Measurements from ENCODE around the gene ESPN. TPM values are rescaled to one million over a fixed set of nuclear protein-coding genes. Genes with fewer than 3 reads are reported as not detected.

Gene ESPN
- total RNA-seq, 2 experiments from 2014 or later, result 0.83 to 1.5 TPM

GRCh38 chr1:6497215-6497866 is 72.8 kb downstream of the ESPN start:
- peak; percentile 62 for DNase-seq
- peak overlapping the region; percentile 66 for H3K4me3 Mint-ChIP-seq
- H3K27me3 Mint-ChIP-seq, result peaks cover 3% of the 10 kb centered on the region
- H3K27ac Mint-ChIP-seq, result no peak overlapping the region
- H3K4me1 Mint-ChIP-seq (ENCODE audit: low read depth), result peaks cover 12% of the 10 kb centered on the region
- intact Hi-C loops (cut with micrococcal nuclease), result no loop called here
- H3K36me3 Mint-ChIP-seq, result no peaks in the 10 kb centered on the region
- POLR2A ChIA-PET, result no interaction called here
- no peaks in the 10 kb centered on the region for H3K9me3 Mint-ChIP-seq
- CTCF ChIA-PET, result interaction anchor here (1.1 to 1.6 kb wide), 2 partner anchors 7 to 57 kb away, joined by 4 read pairs; partner anchors contain the start of genes NOL9 and TAS1R1

GRCh38 chr1:6497867-6498575 is 73.4 kb downstream of the ESPN start:
- peaks cover 3% of the 10 kb centered on the region for H3K27me3 Mint-ChIP-seq
- no peak for DNase-seq
- intact Hi-C loops (cut with micrococcal nuclease), result no loop called here
- no peaks in the 10 kb centered on the region for H3K36me3 Mint-ChIP-seq
- H3K4me1 Mint-ChIP-seq (ENCODE audit: low read depth), result peaks cover 12% of the 10 kb centered on the region
- POLR2A ChIA-PET, result no interaction called here
- no peaks in the 10 kb centered on the region for H3K9me3 Mint-ChIP-seq
- CTCF ChIA-PET, result interaction anchor here (1.1 to 1.6 kb wide), 3 partner anchors 8 to 57 kb away, joined by 4 read pairs; partner anchors contain the start of genes NOL9 and TAS1R1
- H3K4me3 Mint-ChIP-seq, result peak overlapping the region; percentile 66
- H3K27ac Mint-ChIP-seq, result no peak overlapping the region

GRCh38 chr1:6498576-6499111 is 74.1 kb downstream of the ESPN start:
- DNase-seq, result no peak
- Mint-ChIP-seq H3K27me3 (peaks cover 3% of the 10 kb centered on the region), H3K36me3 (no peaks in the 10 kb centered on the region), H3K4me3 (no peak overlapping the region), H3K9me3 (no peaks in the 10 kb centered on the region), H3K4me1 (ENCODE audit: low read depth) (peaks cover 8% of the 10 kb centered on the region), H3K27ac (no peak overlapping the region)
- POLR2A ChIA-PET, result no interaction called here
- intact Hi-C loops (cut with micrococcal nuclease), result no loop called here
- CTCF ChIA-PET, result interaction anchor here (1.0 to 1.6 kb wide), 5 partner anchors 8 to 56 kb away, joined by 4 read pairs; partner anchors contain the start of genes NOL9, PLEKHG5 and TAS1R1

GRCh38 chr1:6499296-6499695 is 74.7 kb downstream of the ESPN start:
- H3K4me3 Mint-ChIP-seq, result no peak overlapping the region
- no peaks in the 10 kb centered on the region for H3K9me3 Mint-ChIP-seq
- intact Hi-C loops (cut with micrococcal nuclease), result no loop called here
- no peaks in the 10 kb centered on the region for H3K36me3 Mint-ChIP-seq
- POLR2A ChIA-PET, result no interaction called here
- CTCF ChIA-PET, result interaction anchor here (1.0 to 1.6 kb wide), 5 partner anchors 8 to 55 kb away, joined by 3 to 4 read pairs (median 4); partner anchors contain the start of genes NOL9, PLEKHG5 and TAS1R1
- peaks cover 8% of the 10 kb centered on the region for H3K4me1 Mint-ChIP-seq (ENCODE audit: low read depth)
- peaks cover 3% of the 10 kb centered on the region for H3K27me3 Mint-ChIP-seq
- no peak for DNase-seq
- no peak overlapping the region for H3K27ac Mint-ChIP-seq

GRCh38 chr1:6500544-6501278 is 76.1 kb downstream of the ESPN start:
- ChIA-PET CTCF (interaction anchor here (0.7 to 1.5 kb wide), 3 partner anchors 10 to 16 kb away, joined by 4 to 9 read pairs (median 4); no protein-coding TSS in a partner anchor), POLR2A (no interaction called here)
- intact Hi-C loops (cut with micrococcal nuclease), result no loop called here
- peaks cover 3% of the 10 kb centered on the region for H3K27me3 Mint-ChIP-seq
- peaks cover 5% of the 10 kb centered on the region for H3K4me1 Mint-ChIP-seq (ENCODE audit: low read depth)
- no peak overlapping the region for H3K27ac Mint-ChIP-seq
- no peaks in the 10 kb centered on the region for H3K36me3 Mint-ChIP-seq
- no peaks in the 10 kb centered on the region for H3K9me3 Mint-ChIP-seq
- no peak overlapping the region for H3K4me3 Mint-ChIP-seq
- DNase-seq, result no peak

- Mint-ChIP-seq H3K9me3 (no peaks in the 10 kb centered on the region), H3K4me3 (no peak overlapping the region), H3K27ac (no peak overlapping the region), H3K4me1 (ENCODE audit: low read depth) (peaks cover 5% of the 10 kb centered on the region), H3K36me3 (no peaks in the 10 kb centered on the region), H3K27me3 (peaks cover 3% of the 10 kb centered on the region)
- intact Hi-C loops (cut with micrococcal nuclease), result no loop called here
- no peak for DNase-seq
- ChIA-PET POLR2A (no interaction called here), CTCF (interaction anchor here (0.9 to 1.5 kb wide), 2 partner anchors 11 to 15 kb away, joined by 4 to 9 read pairs; no protein-coding TSS in a partner anchor)
These were observed 76.8 kb downstream of the ESPN start for GRCh38 chr1:6501279-6501813.

GRCh38 chr1:6502000-6502891 is 77.7 kb downstream of the ESPN start:
- H3K4me1 Mint-ChIP-seq (ENCODE audit: low read depth), result peaks cover 5% of the 10 kb centered on the region
- no peaks in the 10 kb centered on the region for H3K36me3 Mint-ChIP-seq
- peaks cover 3% of the 10 kb centered on the region for H3K27me3 Mint-ChIP-seq
- CTCF ChIA-PET, result interaction anchor here (0.9 to 1.5 kb wide), 3 partner anchors 12 to 16 kb away, joined by 3 to 9 read pairs (median 4); no protein-coding TSS in a partner anchor
- no peak overlapping the region for H3K27ac Mint-ChIP-seq
- POLR2A ChIA-PET, result no interaction called here
- no peak overlapping the region for H3K4me3 Mint-ChIP-seq
- no peak for DNase-seq
- intact Hi-C loops (cut with micrococcal nuclease), result no loop called here
- H3K9me3 Mint-ChIP-seq, result no peaks in the 10 kb centered on the region

GRCh38 chr1:6503884-6504602 is 79.5 kb downstream of the ESPN start:
- no peaks in the 10 kb centered on the region for H3K9me3 Mint-ChIP-seq
- no peak overlapping the region for H3K4me3 Mint-ChIP-seq
- intact Hi-C loops (cut with micrococcal nuclease), result no loop called here
- ChIA-PET CTCF (no interaction called here), POLR2A (no interaction called here)
- no peak overlapping the region for H3K27ac Mint-ChIP-seq
- no peaks in the 10 kb centered on the region for H3K4me1 Mint-ChIP-seq (ENCODE audit: low read depth)
- peaks cover 3% of the 10 kb centered on the region for H3K27me3 Mint-ChIP-seq
- no peaks in the 10 kb centered on the region for H3K36me3 Mint-ChIP-seq
- no peak for DNase-seq

GRCh38 chr1:6504887-6505286 is 80.3 kb downstream of the ESPN start:
- Mint-ChIP-seq H3K27me3 (peaks cover 3% of the 10 kb centered on the region), H3K4me3 (no peak overlapping the region), H3K27ac (no peak overlapping the region), H3K9me3 (no peaks in the 10 kb centered on the region), H3K36me3 (no peaks in the 10 kb centered on the region), H3K4me1 (ENCODE audit: low read depth) (no peaks in the 10 kb centered on the region)
- POLR2A ChIA-PET, result interaction anchor here (0.6 kb wide), 1 partner anchor 13 kb away, joined by 3 read pairs; the partner anchor contains the start of gene PLEKHG5
- intact Hi-C loops (cut with micrococcal nuclease), result no loop called here
- no peak for DNase-seq
- CTCF ChIA-PET, result interaction anchor here (1.3 kb wide), 1 partner anchor 67 kb away, joined by 3 read pairs; no protein-coding TSS in a partner anchor

- Mint-ChIP-seq H3K9me3 (no peaks in the 10 kb centered on the region), H3K27me3 (peaks cover 3% of the 10 kb centered on the region), H3K4me3 (no peak overlapping the region), H3K36me3 (no peaks in the 10 kb centered on the region), H3K27ac (no peak overlapping the region), H3K4me1 (ENCODE audit: low read depth) (no peaks in the 10 kb centered on the region)
- intact Hi-C loops (cut with micrococcal nuclease), result no loop called here
- no peak for DNase-seq
- CTCF ChIA-PET, result interaction anchor here (0.8 to 1.3 kb wide), 2 partner anchors 16 to 68 kb away, joined by 3 read pairs; no protein-coding TSS in a partner anchor
- POLR2A ChIA-PET, result no interaction called here
These were observed 81.0 kb downstream of the ESPN start for GRCh38 chr1:6505367-6506209.
